BJ (cell line): ENCODE results near the gene CUL3. TPM values are rescaled to one million over a fixed set of nuclear protein-coding genes. Genes with fewer than 3 reads are reported as not detected.
"Not testable (repeated sequence)": the region's sequence is repeated elsewhere in the genome, so short reads cannot be mapped to it uniquely, and the experiment has no call there.

Experiments used
- CTCF ChIA-PET: fragments of 350-600 bp; formaldehyde crosslinking; extraction: SDS; loops from one replicate; lab custom pipeline; 2021; ENCODE audit warnings: antibody characterized with exemption, inconsistent platforms; lab: Yijun Ruan, JAX
- POLR2A ChIA-PET: fragments of 300-600 bp; sonication (Branson Sonifier 250); formaldehyde crosslinking; extraction: SDS; loops from one replicate; lab custom pipeline; 2021; ENCODE audit warnings: antibody characterized with exemption; lab: Charles Lee
- DNase-seq: peaks from one replicate; pipeline ENCODE4 v3.0.0-alpha.2; 2011; ENCODE audit warnings: low read depth
- H3K27me3 ChIP-seq: 2 replicates; pipeline ENCODE4 v1.6.0; 2011; ENCODE audit warnings: low read length; ENCODE audit not compliant: control insufficient read depth, insufficient read depth
- H3K36me3 ChIP-seq: 2 replicates; pipeline ENCODE4 v1.5.1; 2011; ENCODE audit warnings: low read length; ENCODE audit not compliant: control insufficient read depth, insufficient read depth
- H3K4me3 ChIP-seq: 2 replicates; pipeline ENCODE4 v1.5.1; 2011; ENCODE audit warnings: low read depth, mild to moderate bottlenecking, control low read depth, low read length
- CTCF ChIP-seq: IDR thresholded peaks from 2 replicates; pipeline ENCODE4 v1.5.1; 2011; ENCODE audit warnings: low read depth, mild to moderate bottlenecking, control low read depth, inconsistent platforms, low read length, moderate library complexity; ENCODE audit not compliant: insufficient read depth
- polyA plus RNA-seq: library from polyadenylated mRNA; depleted of rRNA; stranded (reverse); fragments of >200 nt; gene quantifications from 2 replicates; pipeline ENCODE4 v1.2.3, GENCODE V29; 2011

CUL3 gene
- polyA plus RNA-seq, 1 experiment, result 12.8 TPM

- POLR2A ChIA-PET, result no interaction called here
- CTCF ChIA-PET, result no interaction called here
- DNase-seq, result no peak
Measured at GRCh38 chr2:224528171-224528570, 57.0 kb downstream of the CUL3 start.

GRCh38 chr2:224525774-224526173 is 59.4 kb downstream of the CUL3 start:
- Histone ChIP-seq H3K36me3 (no peaks in the 10 kb centered on the region; the same call in none of the 2 replicates), H3K27me3 (no peaks in the 10 kb centered on the region), H3K4me3 (no peak overlapping the region)
- no peak for TF ChIP-seq CTCF
- DNase-seq, result no peak
- CTCF ChIA-PET, result no interaction called here
- POLR2A ChIA-PET, result no interaction called here

More at GRCh38 chr2:224528171-224528570, 57.0 kb downstream of the CUL3 start:
- no peak for TF ChIP-seq CTCF
- H3K27me3 ChIP-seq, result no peaks in the 10 kb centered on the region
- H3K36me3 ChIP-seq, result no peaks in the 10 kb centered on the region; the same call in none of the 2 replicates
- no peak overlapping the region for H3K4me3 ChIP-seq

GRCh38 chr2:224524657-224525056 is 60.5 kb downstream of the CUL3 start:
- H3K36me3 ChIP-seq, result no peaks in the 10 kb centered on the region; the same call in none of the 2 replicates
- CTCF ChIA-PET, result interaction anchor here (0.7 kb wide), 1 partner anchor 18 kb away, joined by 3 read pairs; no protein-coding TSS in a partner anchor
- POLR2A ChIA-PET, result no interaction called here
- no peak overlapping the region for H3K4me3 ChIP-seq
- TF ChIP-seq CTCF, result no peak
- H3K27me3 ChIP-seq, result no peaks in the 10 kb centered on the region
- no peak for DNase-seq

- Histone ChIP-seq H3K27me3 (no peaks in the 10 kb centered on the region), H3K36me3 (no peaks in the 10 kb centered on the region; the same call in 1 of the 2 replicates), H3K4me3 (no peak overlapping the region)
- POLR2A ChIA-PET, result interaction anchor here (0.6 kb wide), 1 partner anchor 38 kb away, joined by 3 read pairs; no protein-coding TSS in a partner anchor
- TF ChIP-seq CTCF, result no peak
- no peak for DNase-seq
- CTCF ChIA-PET, result interaction anchor here (0.7 kb wide), 1 partner anchor 19 kb away, joined by 3 read pairs; no protein-coding TSS in a partner anchor
Measured at GRCh38 chr2:224523626-224524577, 61.3 kb downstream of the CUL3 start.

- DNase-seq, H3K27me3 ChIP-seq, H3K4me3 ChIP-seq, H3K36me3 ChIP-seq, CTCF ChIA-PET, POLR2A ChIA-PET: not testable (repeated sequence)
Measured at GRCh38 chr2:224522483-224522882, 62.7 kb downstream of the CUL3 start.
